ENCODE data around the gene DUXB.

Gene DUXB

DNA sequence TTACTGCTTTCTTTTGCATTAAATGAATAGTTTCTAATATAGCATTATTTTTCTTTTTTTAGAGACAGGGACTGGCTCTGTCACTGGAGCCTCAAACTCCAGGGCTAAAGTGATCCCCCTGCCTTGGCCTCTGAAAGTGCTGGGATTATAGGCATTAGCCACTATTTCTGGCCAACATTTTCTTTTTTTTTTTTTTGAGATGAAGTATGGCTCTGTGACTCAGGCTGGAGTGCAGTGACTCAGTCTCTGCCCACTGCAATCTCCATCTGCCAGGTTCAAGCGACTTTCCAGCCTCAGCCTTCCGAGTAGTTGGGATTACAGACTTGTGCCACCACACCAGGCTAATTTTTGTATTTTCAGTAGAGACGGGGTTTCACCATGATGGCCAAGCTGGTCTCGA is 2.0 kb upstream of the DUXB start:
- Mint-ChIP-seq H3K27ac (no peak overlapping the region), H3K4me3 (no peak overlapping the region), H3K27me3 (peaks cover 19 to 23% of the 10 kb centered on the region in 2 donors), H3K9me3 (no peaks in the 10 kb centered on the region), H3K4me1 (ENCODE audit: low read depth in 2 of 2) (no peaks in the 10 kb centered on the region), H3K36me3 (ENCODE audit: insufficient read depth) (no peaks in the 10 kb centered on the region)
- ATAC-seq (replicated peaks) (no peak), DNase-seq (no peak)

DNA sequence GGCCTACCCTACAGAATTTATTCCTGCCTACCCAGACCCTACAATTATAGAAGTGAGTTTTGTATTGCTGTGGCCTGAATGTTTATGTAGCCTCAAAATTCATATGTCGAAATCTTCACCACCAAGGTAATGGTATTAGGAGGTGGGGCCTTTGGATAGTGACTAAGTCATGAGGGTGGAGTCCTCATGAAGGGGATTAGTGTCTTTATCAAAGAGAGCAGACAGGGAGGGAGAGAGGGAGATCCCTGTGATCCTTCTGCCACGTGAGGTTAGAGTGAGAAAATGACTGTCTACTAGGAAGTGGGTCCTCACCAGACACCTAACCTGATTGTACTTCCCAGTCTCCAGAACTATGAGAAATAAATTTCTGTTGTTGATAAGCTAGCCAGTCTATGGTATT is 981 bp upstream of the DUXB start:
- no peak for ATAC-seq (replicated peaks)
- DNase-seq, result no peak
- peaks cover 19 to 21% of the 10 kb centered on the region in 2 donors for H3K27me3 Mint-ChIP-seq
- no peaks in the 10 kb centered on the region for H3K9me3 Mint-ChIP-seq
- H3K27ac Mint-ChIP-seq, result no peak overlapping the region
- H3K4me3 Mint-ChIP-seq, result no peak overlapping the region
- no peaks in the 10 kb centered on the region for H3K4me1 Mint-ChIP-seq (ENCODE audit: low read depth in 2 of 2)
- H3K36me3 Mint-ChIP-seq (ENCODE audit: insufficient read depth), result no peaks in the 10 kb centered on the region

DNA sequence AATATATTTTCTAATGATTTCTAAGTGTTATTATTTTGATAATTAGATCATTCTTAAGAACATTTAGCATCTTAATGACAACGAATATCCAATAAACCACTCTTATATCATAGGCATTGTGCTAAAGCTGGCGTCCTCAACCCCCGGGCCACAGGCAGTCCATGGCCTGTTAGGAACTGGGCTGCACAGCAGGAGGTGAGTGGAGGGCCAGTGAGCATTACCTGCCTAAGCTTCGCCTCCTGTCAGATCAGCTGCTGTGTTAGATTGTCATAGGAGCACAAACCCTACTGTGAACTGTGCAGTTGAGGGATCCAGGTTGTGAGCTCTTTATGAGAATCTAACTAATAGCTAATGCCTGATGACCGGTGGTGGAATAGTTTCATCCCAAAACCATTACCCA is 3.7 kb downstream of the DUXB start:
- Mint-ChIP-seq H3K4me1 (ENCODE audit: low read depth in 2 of 2) (no peaks in the 10 kb centered on the region), H3K36me3 (ENCODE audit: insufficient read depth) (no peaks in the 10 kb centered on the region), H3K4me3 (no peak overlapping the region), H3K27me3 (peaks cover 0 to 2% of the 10 kb centered on the region in 2 donors), H3K27ac (no peak overlapping the region), H3K9me3 (no peaks in the 10 kb centered on the region)
- DNase-seq (no peak), ATAC-seq (replicated peaks) (no peak)

DNA sequence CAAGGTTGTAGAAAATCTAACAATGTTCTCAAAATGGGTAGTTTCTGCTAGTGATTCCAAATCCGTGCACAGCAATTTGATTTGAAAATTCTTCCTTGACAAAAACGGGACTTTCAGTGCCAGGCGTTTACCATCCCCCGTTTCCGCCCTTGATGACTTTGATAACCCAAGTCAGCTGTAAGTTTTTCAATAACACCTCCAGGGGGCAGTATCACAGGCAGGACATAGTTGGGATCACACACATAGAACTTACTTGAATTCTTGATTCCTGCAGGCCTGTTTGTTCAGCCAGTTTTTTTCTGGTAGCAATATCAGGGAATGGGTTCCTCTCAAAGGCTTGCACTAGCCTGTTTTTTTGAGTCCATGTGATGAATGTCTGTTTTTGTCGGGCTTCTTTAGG is 5.6 kb downstream of the DUXB start:
- H3K9me3 Mint-ChIP-seq, result no peaks in the 10 kb centered on the region
- no peaks in the 10 kb centered on the region for H3K4me1 Mint-ChIP-seq (ENCODE audit: low read depth in 2 of 2)
- H3K27me3 Mint-ChIP-seq, result no peaks in the 10 kb centered on the region
- ATAC-seq (replicated peaks) (no peak), DNase-seq (no peak)
- no peak overlapping the region for H3K4me3 Mint-ChIP-seq
- no peak overlapping the region for H3K27ac Mint-ChIP-seq
- no peaks in the 10 kb centered on the region for H3K36me3 Mint-ChIP-seq (ENCODE audit: insufficient read depth)

DNA sequence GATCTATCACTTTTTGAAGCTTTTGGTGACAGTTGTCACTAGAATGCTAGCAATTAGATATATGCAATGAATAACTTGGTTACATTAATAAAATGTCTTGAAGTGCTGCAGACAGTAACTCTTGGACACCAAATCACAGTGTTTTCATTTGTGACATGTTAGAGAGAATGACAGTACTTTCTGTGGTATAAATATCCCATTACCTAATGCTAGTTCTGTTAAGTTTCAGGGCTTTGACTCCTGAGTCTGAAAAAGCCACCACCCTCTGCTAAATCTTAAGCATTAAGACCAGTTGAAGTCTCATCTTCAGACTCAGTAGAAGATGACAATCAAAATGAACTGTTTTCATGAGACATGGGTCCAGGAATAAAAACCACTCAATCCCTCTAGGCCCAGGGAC is 13.9 kb downstream of the DUXB start:
- Mint-ChIP-seq H3K36me3 (ENCODE audit: insufficient read depth) (peaks cover 3% of the 10 kb centered on the region), H3K27me3 (peaks cover 0 to 6% of the 10 kb centered on the region in 2 donors), H3K27ac (no peak overlapping the region), H3K9me3 (no peaks in the 10 kb centered on the region), H3K4me1 (ENCODE audit: low read depth in 2 of 2) (peaks cover 0 to 2% of the 10 kb centered on the region in 2 donors), H3K4me3 (no peak overlapping the region)
- DNase-seq (no peak), ATAC-seq (replicated peaks) (no peak)

DNA sequence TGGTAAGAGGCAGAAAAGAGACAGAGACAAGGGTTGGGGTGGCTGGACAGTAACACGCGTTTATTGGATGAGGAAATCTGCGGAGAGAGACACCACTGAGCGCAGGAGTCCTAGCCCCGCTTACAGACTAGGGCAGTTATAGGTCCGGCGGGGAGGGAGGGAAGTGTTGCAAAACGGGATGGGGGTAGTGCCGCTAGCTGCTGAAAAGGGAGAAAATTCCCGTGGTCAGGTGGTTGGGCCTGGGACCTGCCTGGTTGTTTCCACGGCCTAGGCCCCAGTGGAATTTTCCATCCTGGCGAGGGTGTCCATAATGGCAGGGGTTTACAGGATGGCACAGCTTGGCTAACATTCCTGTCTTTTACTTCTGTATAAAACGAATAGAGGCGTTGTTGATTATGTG is 19.0 kb downstream of the DUXB start:
- Mint-ChIP-seq H3K4me3 (no peak overlapping the region), H3K36me3 (ENCODE audit: insufficient read depth) (peaks cover 3% of the 10 kb centered on the region), H3K27ac (no peak overlapping the region), H3K27me3 (peaks cover 0 to 11% of the 10 kb centered on the region in 2 donors), H3K9me3 (no peaks in the 10 kb centered on the region), H3K4me1 (ENCODE audit: low read depth in 2 of 2) (no peaks in the 10 kb centered on the region)
- ATAC-seq (replicated peaks) (no peak), DNase-seq (no peak)

DNA sequence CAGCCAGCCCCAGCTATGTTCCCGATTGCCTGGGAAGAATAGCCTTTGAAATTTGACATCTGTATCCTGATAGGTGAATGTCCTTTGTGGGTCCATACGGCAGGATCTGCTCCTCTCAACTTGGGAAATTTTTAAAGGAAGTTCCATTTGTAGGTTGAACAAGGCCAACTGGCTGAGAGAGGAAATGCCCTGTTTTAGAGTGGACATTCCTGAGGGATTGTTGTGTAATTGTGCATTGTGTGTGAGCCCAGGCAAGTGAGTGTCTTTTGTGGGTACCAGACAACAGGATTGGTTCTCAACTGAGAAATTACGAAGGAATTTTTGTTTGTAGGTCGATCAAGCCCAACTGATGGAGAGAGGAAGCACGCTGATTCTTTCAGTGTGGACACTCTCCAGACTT is 21.9 kb downstream of the DUXB start:
- no peaks in the 10 kb centered on the region for H3K9me3 Mint-ChIP-seq
- no peak for ATAC-seq (replicated peaks)
- no peak overlapping the region for H3K27ac Mint-ChIP-seq
- no peak overlapping the region for H3K4me3 Mint-ChIP-seq
- peaks cover 3% of the 10 kb centered on the region for H3K36me3 Mint-ChIP-seq (ENCODE audit: insufficient read depth)
- H3K27me3 Mint-ChIP-seq, result peaks cover 0 to 11% of the 10 kb centered on the region in 2 donors
- DNase-seq, result no peak
- H3K4me1 Mint-ChIP-seq (ENCODE audit: low read depth in 2 of 2), result no peaks in the 10 kb centered on the region

DNA sequence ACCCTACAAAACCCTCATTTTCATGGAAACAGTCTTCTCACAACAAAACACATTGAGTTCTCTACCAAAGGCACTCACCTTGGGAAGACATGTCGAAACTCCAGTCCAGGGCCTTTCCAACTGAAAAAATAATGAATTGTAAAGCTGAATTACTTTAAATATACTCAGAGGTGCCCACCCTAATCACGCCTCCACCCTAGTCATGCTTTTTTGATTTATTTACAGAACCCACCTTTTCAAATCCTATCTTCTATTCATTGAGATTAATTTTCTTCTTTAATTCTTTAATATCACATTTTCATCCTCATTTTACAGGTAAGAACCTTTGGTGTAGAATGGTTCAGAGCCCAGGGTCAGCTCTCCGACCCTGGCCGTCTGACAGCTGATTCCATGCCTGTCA is 24.4 kb downstream of the DUXB start, which contains the start of gene CPHXL2:
Gene CPHXL2 (minus strand): TSS at position 101 of the 400 bp plus-strand sequence. CDS start 10 bp downstream, at position 91.
- no peak for ATAC-seq (replicated peaks)
- Mint-ChIP-seq H3K4me3 (no peak within 1 kb of the TSS), H3K9me3 (no peaks in the 10 kb centered on the region), H3K27me3 (no peaks in the 10 kb centered on the region), H3K27ac (no peak within 1 kb of the TSS), H3K4me1 (ENCODE audit: low read depth in 2 of 2) (no peaks in the 10 kb centered on the region), H3K36me3 (ENCODE audit: insufficient read depth) (no peaks in the 10 kb centered on the region)
- DNase-seq, result no peak

DNA sequence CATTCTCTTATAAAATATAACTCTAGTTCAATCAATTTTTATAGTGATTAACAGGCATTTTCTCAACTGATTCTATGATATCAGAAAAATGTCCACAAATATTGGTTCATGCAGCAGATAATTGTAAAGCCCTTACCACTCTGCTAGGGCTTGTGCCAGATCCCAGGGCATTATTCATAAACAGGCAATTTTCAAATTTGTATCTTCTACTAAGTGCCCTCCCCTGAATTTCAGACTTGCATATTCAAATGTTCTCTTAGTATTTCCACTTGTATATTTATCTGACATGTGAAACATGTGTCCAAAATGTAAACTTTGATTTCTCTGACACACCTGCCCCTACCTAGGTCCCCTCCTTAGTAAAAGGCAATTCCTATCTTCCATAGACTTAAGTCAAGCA is 33.8 kb downstream of the DUXB start:
- no peak for DNase-seq
- no peak for ATAC-seq (replicated peaks)
- Mint-ChIP-seq H3K36me3 (ENCODE audit: insufficient read depth) (no peaks in the 10 kb centered on the region), H3K27me3 (no peaks in the 10 kb centered on the region), H3K27ac (no peak overlapping the region), H3K9me3 (no peaks in the 10 kb centered on the region), H3K4me3 (no peak overlapping the region), H3K4me1 (ENCODE audit: low read depth in 2 of 2) (no peaks in the 10 kb centered on the region)

DNA sequence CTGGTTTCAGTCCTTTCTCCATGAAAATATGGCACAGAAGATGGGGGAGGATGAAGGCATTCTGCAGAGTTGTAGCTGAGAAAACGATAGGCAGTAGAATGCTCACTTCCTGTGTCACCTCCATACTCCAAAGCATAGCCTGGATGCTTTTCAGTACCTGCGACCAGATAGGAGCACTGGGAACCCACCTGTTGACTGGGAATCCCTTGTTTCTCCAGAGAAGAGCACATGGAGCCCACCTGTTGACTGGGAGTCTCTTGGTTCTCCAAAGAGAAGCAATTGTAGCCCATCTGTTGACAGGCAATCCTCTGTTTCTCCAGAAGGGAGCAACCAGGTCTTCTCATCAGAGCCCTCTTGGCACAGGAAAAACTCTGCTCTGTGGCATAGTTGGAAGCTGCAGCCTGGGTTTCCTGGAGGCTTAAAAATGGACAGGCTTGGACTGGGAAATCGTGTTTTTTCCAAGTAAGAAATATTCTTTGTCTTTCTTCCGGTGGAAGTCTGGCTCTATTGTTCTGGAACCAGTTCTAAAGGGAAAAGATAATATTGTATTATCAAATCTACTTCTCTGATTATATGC is 40.4 kb downstream of the DUXB start:
- Mint-ChIP-seq H3K27me3 (no peaks in the 10 kb centered on the region), H3K9me3 (no peaks in the 10 kb centered on the region), H3K27ac (peak overlapping the region in 1 of 2 donors; percentile 85), H3K4me3 (no peak overlapping the region), H3K36me3 (ENCODE audit: insufficient read depth) (peaks cover 42% of the 10 kb centered on the region), H3K4me1 (ENCODE audit: low read depth in 2 of 2) (peaks cover 19 to 22% of the 10 kb centered on the region in 2 donors)
- ATAC-seq (replicated peaks), result no peak
- DNase-seq, result no peak

DNA sequence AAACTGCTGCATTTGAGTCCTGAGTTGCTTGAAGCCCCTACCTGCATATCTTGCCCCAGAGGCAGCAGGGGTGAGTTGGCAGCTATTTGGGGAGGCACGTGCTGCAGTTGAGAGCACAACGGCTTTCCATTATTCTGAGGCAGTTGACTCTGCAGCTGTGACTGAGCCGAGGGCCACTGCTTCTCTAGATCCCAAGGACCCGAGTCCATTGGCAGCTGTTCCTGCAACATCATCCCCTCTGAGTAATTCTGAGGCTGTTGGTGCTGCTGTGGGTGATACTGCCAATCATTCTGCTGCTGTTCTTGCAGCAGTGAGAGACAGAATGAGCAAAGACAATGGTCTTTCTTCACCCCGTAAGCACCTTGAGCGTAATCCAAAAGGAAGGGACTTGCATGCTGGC is 40.9 kb downstream of the DUXB start:
- H3K4me3 Mint-ChIP-seq, result no peak overlapping the region
- peak overlapping the region; percentile 16 to 32 for H3K27ac Mint-ChIP-seq
- H3K9me3 Mint-ChIP-seq, result no peaks in the 10 kb centered on the region
- DNase-seq (no peak), ATAC-seq (replicated peaks) (no peak)
- no peaks in the 10 kb centered on the region for H3K27me3 Mint-ChIP-seq
- H3K36me3 Mint-ChIP-seq (ENCODE audit: insufficient read depth), result peaks cover 46% of the 10 kb centered on the region
- peaks cover 19 to 24% of the 10 kb centered on the region in 2 donors for H3K4me1 Mint-ChIP-seq (ENCODE audit: low read depth in 2 of 2)

DNA sequence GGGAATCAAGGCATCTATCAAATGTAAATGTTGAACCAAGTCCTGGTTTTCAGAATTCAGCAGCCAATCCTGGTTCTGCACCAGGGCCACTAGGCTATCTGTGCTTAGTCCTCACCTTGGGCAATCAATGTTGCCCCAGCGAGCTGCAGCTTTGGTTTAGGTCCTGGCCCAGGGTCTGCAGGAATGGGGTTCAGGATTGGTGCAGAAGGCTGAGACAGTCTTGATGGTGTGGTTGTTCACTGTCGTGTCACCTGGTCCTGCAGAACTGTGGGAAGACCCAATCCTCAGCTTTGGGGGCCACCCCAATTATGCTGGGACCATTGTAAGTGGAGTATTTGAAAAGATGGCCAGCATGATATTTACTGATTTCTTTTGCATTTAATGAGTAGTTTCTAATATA is 43.1 kb downstream of the DUXB start:
- Mint-ChIP-seq H3K36me3 (ENCODE audit: insufficient read depth) (peaks cover 62% of the 10 kb centered on the region), H3K4me3 (no peak overlapping the region), H3K27ac (peak overlapping the region; percentile 56 to 81), H3K27me3 (no peaks in the 10 kb centered on the region), H3K9me3 (no peaks in the 10 kb centered on the region), H3K4me1 (ENCODE audit: low read depth in 2 of 2) (peaks cover 26 to 37% of the 10 kb centered on the region in 2 donors)
- DNase-seq, result no peak
- no peak for ATAC-seq (replicated peaks)

DNA sequence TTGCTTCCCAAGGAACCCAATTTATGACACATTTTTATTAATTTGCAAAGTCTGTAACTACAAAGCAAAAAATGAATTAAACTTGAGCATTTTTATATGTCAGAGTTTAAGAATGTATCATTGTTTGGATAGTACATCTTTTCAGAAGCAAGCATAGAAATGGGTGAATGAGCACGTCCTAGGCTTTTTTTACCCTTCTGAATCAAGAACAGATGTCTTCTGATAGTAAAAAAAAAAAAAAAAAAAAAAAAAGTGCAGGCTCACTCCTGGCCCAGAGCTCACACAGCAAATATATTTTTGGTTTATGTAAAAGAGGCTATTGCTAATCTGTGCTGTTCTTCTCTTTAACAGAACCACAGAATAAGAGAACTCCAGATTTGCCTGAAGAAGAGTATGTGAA is 47.3 kb downstream of the DUXB start:
- H3K4me3 Mint-ChIP-seq, result peak overlapping the region; percentile 35 to 95
- peaks cover 45 to 64% of the 10 kb centered on the region in 2 donors for H3K4me1 Mint-ChIP-seq (ENCODE audit: low read depth in 2 of 2)
- ATAC-seq (replicated peaks), result no peak
- no peaks in the 10 kb centered on the region for H3K27me3 Mint-ChIP-seq
- H3K27ac Mint-ChIP-seq, result peak overlapping the region; percentile 71 to 98
- H3K9me3 Mint-ChIP-seq, result no peaks in the 10 kb centered on the region
- DNase-seq, result no peak
- peaks cover 72% of the 10 kb centered on the region for H3K36me3 Mint-ChIP-seq (ENCODE audit: insufficient read depth)

DNA sequence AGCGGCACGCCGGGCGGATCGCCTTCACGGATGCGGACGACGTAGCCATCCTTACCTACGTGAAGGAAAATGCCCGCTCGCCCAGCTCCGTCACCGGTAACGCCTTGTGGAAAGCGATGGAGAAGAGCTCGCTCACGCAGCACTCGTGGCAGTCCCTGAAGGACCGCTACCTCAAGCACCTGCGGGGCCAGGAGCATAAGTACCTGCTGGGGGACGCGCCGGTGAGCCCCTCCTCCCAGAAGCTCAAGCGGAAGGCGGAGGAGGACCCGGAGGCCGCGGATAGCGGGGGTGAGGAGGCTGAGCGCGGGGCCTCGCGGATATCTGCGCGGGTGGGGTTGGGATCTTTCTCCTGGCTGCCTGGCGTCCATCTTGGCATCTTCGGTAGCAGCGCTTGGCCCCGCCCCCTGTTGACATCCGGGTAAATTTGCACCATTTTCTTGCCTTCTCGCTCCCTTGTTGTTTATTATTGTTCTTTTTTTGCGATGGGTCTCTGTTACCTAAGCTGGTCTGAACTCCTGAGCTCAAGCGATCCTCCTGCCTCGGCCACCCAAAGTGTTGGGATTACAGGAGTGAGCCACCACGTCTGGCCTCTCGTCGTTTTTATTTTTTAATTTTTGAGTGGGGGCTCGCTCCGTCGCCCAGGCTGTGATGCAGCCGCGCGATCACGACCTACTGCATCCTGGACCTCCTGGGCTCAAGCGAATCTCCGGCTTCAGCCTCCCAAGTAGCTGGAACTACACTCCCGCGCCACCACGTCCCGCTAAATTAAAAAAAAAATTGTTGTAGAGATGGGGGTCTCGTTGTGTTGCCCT is 52.8 kb downstream of the DUXB start:
- Mint-ChIP-seq H3K27me3 (no peaks in the 10 kb centered on the region), H3K27ac (peak overlapping the region; percentile 98 to 99), H3K4me3 (peak overlapping the region; percentile 95 to 99), H3K4me1 (ENCODE audit: low read depth in 2 of 2) (peaks cover 42 to 55% of the 10 kb centered on the region in 2 donors), H3K36me3 (ENCODE audit: insufficient read depth) (peaks cover 68% of the 10 kb centered on the region), H3K9me3 (no peaks in the 10 kb centered on the region)
- peak; percentile 83 to 88 (median 88) for DNase-seq
- peak; percentile 49 for ATAC-seq (replicated peaks)

All from effector memory CD8-positive, alpha-beta T cell (primary cell).